ENCODE measurements around the gene HUS1. TPM values are rescaled to one million over a fixed set of nuclear protein-coding genes. Genes with fewer than 3 reads are reported as not detected.
A peak's percentile ranks its signal among the peaks of the same experiment; 100 is the strongest.

HUS1 gene
- polyA plus RNA-seq, 3 donors = 37.7 to 45.9 (median 38.8) TPM

DNA sequence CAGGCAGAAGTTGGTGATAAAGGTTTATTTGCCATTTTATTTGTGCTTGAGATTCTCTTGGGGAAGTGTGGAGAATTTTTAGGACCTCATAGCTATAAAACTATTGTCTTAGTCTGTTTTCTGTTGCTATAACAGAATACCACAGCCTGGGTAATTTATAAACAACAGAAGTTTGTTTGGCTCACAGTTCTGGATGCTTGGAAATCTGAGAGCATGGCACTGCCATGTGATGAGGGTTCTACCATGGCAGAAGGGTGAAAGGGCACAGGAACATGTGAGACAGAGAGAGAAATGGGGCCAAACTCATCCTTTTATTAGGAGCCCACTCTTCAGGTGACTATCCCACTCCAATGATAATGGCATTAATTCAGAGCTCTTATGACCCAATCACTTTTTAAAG, 37.2 kb upstream of the HUS1 start:
- Mint-ChIP-seq H3K4me1 (peaks cover 4% of the 10 kb centered on the region), H3K27me3 (ENCODE audit: low read depth in 3 of 3) (peaks cover 0 to 8% (median 0%) of the 10 kb centered on the region in 3 donors), H3K36me3 (peaks cover 0 to 2% of the 10 kb centered on the region in 2 donors), H3K9me3 (peaks cover 4 to 15% (median 9%) of the 10 kb centered on the region in 7 donors), H3K4me3 (no peak overlapping the region), H3K27ac (no peak overlapping the region)
- H3K36me3 ChIP-seq (replicated peaks in 1 of 2; ENCODE audit: control insufficient read depth in 1 of 2, insufficient read depth in 2 of 2, low read length in 2 of 2) = no peaks in the 10 kb centered on the region
- H3K4me2 ChIP-seq (replicated peaks; ENCODE audit: extremely low read depth, low read length, poor library complexity, severe bottlenecking) = no peak overlapping the region
- H4K20me1 ChIP-seq (ENCODE audit: insufficient read depth, low read length) = no peaks in the 10 kb centered on the region
- H3K4me1 ChIP-seq (ENCODE audit: control insufficient read depth in 1 of 2, insufficient read depth in 2 of 2, low read length in 2 of 2) = peaks cover 5 to 6% of the 10 kb centered on the region in 2 donors
- H2AFZ ChIP-seq (ENCODE audit: insufficient read depth, low read depth, low read length, poor library complexity, severe bottlenecking) = no peak overlapping the region
- no peak overlapping the region for H3K9ac ChIP-seq (ENCODE audit: insufficient read depth, low read length, poor library complexity, severe bottlenecking)
- intact Hi-C loops (cut with micrococcal nuclease) = no loop called here
- TF ChIP-seq, protein P1, sequence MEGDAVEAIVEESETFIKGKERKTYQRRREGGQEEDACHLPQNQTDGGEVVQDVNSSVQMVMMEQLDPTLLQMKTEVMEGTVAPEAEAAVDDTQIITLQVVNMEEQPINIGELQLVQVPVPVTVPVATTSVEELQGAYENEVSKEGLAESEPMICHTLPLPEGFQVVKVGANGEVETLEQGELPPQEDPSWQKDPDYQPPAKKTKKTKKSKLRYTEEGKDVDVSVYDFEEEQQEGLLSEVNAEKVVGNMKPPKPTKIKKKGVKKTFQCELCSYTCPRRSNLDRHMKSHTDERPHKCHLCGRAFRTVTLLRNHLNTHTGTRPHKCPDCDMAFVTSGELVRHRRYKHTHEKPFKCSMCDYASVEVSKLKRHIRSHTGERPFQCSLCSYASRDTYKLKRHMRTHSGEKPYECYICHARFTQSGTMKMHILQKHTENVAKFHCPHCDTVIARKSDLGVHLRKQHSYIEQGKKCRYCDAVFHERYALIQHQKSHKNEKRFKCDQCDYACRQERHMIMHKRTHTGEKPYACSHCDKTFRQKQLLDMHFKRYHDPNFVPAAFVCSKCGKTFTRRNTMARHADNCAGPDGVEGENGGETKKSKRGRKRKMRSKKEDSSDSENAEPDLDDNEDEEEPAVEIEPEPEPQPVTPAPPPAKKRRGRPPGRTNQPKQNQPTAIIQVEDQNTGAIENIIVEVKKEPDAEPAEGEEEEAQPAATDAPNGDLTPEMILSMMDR (IDR thresholded peaks at IDR 0.05) = no peak
- no peak overlapping the region for H3K4me3 ChIP-seq (replicated peaks in 1 of 3; ENCODE audit: low read depth in 2 of 3, low read length in 3 of 3)
- H3K9me3 ChIP-seq (replicated peaks in 1 of 2; ENCODE audit: control insufficient read depth in 1 of 2, insufficient read depth in 1 of 2, low read length in 2 of 2) = no peaks in the 10 kb centered on the region
- no peak overlapping the region for H3K27ac ChIP-seq (ENCODE audit: low read depth in 1 of 2, low read length in 2 of 2)
- no peaks in the 10 kb centered on the region for H3K79me2 ChIP-seq (ENCODE audit: insufficient read depth, low read length)
- DNase-seq = no peak
- no peaks in the 10 kb centered on the region for H3K27me3 ChIP-seq (ENCODE audit: control insufficient read depth in 2 of 2, insufficient read depth in 2 of 2, low read length in 2 of 2)

DNA sequence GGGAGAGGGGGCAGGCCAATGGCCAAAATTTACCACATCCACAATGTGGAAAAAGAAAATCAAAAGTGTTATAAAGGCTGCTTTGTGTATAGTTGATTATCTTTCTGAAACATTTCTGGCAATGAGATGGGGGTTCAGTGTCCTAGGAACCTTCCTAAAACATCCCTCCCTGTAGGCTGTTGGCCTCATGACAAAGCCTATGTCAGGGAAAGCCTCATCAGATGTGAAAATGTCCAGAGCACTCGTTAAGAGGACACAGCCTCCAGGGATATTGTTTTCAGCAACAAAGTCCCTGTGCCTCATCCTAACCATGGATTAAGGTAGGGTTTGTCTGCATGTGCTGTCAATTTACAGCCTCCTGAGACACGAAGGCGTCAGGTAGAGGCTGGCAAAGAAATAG, 32.5 kb upstream of the HUS1 start:
- Histone ChIP-seq H3K27ac (ENCODE audit: low read depth in 1 of 2, low read length in 2 of 2) (peak overlapping the region; percentile 6 to 76), H3K36me3 (replicated peaks in 1 of 2; ENCODE audit: control insufficient read depth in 1 of 2, insufficient read depth in 2 of 2, low read length in 2 of 2) (no peaks in the 10 kb centered on the region), H3K79me2 (ENCODE audit: insufficient read depth, low read length) (no peaks in the 10 kb centered on the region), H3K4me1 (ENCODE audit: control insufficient read depth in 1 of 2, insufficient read depth in 2 of 2, low read length in 2 of 2) (peaks cover 12 to 15% of the 10 kb centered on the region in 2 donors), H3K4me2 (replicated peaks; ENCODE audit: extremely low read depth, low read length, poor library complexity, severe bottlenecking) (peak overlapping the region; percentile 75), H3K9me3 (replicated peaks in 1 of 2; ENCODE audit: control insufficient read depth in 1 of 2, insufficient read depth in 1 of 2, low read length in 2 of 2) (no peaks in the 10 kb centered on the region), H3K4me3 (replicated peaks in 1 of 3; ENCODE audit: low read depth in 2 of 3, low read length in 3 of 3) (peak overlapping the region; percentile 10 to 64 (median 50)), H4K20me1 (ENCODE audit: insufficient read depth, low read length) (no peaks in the 10 kb centered on the region), H3K9ac (ENCODE audit: insufficient read depth, low read length, poor library complexity, severe bottlenecking) (peak overlapping the region; percentile 28), H2AFZ (ENCODE audit: insufficient read depth, low read depth, low read length, poor library complexity, severe bottlenecking) (peak overlapping the region; percentile 75), H3K27me3 (ENCODE audit: control insufficient read depth in 2 of 2, insufficient read depth in 2 of 2, low read length in 2 of 2) (no peaks in the 10 kb centered on the region)
- Mint-ChIP-seq H3K9me3 (peaks cover 0 to 3% (median 0%) of the 10 kb centered on the region in 7 donors), H3K27me3 (ENCODE audit: low read depth in 3 of 3) (peaks cover 0 to 8% (median 0%) of the 10 kb centered on the region in 3 donors), H3K27ac (peak overlapping the region; percentile 37 to 93 (median 59)), H3K4me3 (peak overlapping the region; percentile 66 to 85), H3K36me3 (peaks cover 0 to 2% of the 10 kb centered on the region in 2 donors), H3K4me1 (peaks cover 14% of the 10 kb centered on the region)
- no peak for DNase-seq
- intact Hi-C loops (cut with micrococcal nuclease) = no loop called here
- TF ChIP-seq, protein P1 (IDR thresholded peaks at IDR 0.05) = no peak
- WGBS (ENCODE audit: insufficient coverage) = 100% methylated on average over 1 of the region's 3 CpGs

Measured in CD14-positive monocyte (primary cell).